ENCODE data around the gene LYL1. TPM values are rescaled to one million over a fixed set of nuclear protein-coding genes. Genes with fewer than 3 reads are reported as not detected.

Gene LYL1
- total and polyA plus RNA-seq, 2 of the 13 experiments (the other 11 are each of a cell fraction or from before 2014, with no cell fraction given): 0.75 to 0.92 TPM

DNA sequence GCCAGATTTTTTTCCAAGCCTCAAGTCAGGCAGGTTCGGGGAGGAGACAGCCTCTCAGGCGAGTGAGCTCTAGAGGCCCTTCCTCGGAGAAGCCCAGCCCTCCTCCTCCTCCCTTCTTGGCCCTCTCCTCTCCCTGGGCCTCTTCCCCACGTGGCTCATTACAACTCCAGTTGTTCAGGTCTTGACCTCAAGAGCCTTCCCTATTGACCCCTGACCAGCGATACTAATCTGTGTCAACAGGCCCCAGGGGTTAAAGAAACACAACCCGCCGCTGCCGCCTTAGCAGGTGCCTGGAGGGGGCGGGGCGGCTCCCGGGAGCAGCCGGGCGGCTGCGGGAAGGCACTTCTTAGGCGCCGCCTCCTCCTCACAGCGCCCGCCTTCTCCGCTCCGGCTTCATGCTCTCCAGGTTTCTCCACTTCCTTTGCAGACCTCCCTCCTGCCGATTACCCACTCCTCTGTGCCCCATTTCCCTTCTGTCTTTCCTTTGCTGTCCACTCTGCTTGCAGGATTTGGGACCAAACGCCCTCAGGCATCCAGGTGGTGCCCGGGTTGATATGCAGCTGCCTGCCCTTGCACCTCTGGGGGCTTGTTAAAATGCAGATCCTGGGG lies 51.0 kb downstream of the LYL1 start (continued):
- TF ChIP-seq, protein P1, sequence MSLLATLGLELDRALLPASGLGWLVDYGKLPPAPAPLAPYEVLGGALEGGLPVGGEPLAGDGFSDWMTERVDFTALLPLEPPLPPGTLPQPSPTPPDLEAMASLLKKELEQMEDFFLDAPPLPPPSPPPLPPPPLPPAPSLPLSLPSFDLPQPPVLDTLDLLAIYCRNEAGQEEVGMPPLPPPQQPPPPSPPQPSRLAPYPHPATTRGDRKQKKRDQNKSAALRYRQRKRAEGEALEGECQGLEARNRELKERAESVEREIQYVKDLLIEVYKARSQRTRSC (CRISPR knock-in tag; IDR thresholded peaks at IDR 0.05; ENCODE audit: low read depth): no peak
- TF ChIP-seq TEAD3 (CRISPR knock-in tag; optimal IDR thresholded peaks at IDR 0.05; ENCODE audit: borderline replicate concordance): no peak
- no peak for TF ChIP-seq ZNF737 (CRISPR knock-in tag; IDR thresholded peaks at IDR 0.05; ENCODE audit: borderline replicate concordance)
- TF ChIP-seq ZNF350 (CRISPR knock-in tag; IDR thresholded peaks at IDR 0.05; ENCODE audit: borderline replicate concordance, low read depth): no peak
- no peak for TF ChIP-seq RFXANK (CRISPR knock-in tag; IDR thresholded peaks at IDR 0.05)
- TF ChIP-seq ZNF660 (CRISPR knock-in tag; IDR thresholded peaks at IDR 0.05; ENCODE audit: borderline replicate concordance, low read depth): no peak
- TF ChIP-seq HNF4G (IDR thresholded peaks at IDR 0.05; ENCODE audit: borderline replicate concordance, low read depth, low read length): peak; percentile 64; the same call in 1 of the 2 replicates
- TF ChIP-seq HNF4G (CRISPR knock-in tag; IDR thresholded peaks at IDR 0.05; ENCODE audit: borderline replicate concordance, low read depth): no peak
- TF ChIP-seq SOX5 (CRISPR knock-in tag; IDR thresholded peaks at IDR 0.05; ENCODE audit: borderline replicate concordance): peak; percentile 66; the same call in 1 of the 2 replicates
- TF ChIP-seq SCMH1 (CRISPR knock-in tag; IDR thresholded peaks at IDR 0.05; ENCODE audit: borderline replicate concordance): no peak
- TF ChIP-seq, protein P2, sequence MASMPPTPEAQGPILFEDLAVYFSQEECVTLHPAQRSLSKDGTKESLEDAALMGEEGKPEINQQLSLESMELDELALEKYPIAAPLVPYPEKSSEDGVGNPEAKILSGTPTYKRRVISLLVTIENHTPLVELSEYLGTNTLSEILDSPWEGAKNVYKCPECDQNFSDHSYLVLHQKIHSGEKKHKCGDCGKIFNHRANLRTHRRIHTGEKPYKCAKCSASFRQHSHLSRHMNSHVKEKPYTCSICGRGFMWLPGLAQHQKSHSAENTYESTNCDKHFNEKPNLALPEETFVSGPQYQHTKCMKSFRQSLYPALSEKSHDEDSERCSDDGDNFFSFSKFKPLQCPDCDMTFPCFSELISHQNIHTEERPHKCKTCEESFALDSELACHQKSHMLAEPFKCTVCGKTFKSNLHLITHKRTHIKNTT (CRISPR knock-in tag; IDR thresholded peaks at IDR 0.05): no peak
- TF ChIP-seq ZNF747 (CRISPR knock-in tag; IDR thresholded peaks at IDR 0.05; ENCODE audit: borderline replicate concordance): no peak
- TF ChIP-seq, protein P3, sequence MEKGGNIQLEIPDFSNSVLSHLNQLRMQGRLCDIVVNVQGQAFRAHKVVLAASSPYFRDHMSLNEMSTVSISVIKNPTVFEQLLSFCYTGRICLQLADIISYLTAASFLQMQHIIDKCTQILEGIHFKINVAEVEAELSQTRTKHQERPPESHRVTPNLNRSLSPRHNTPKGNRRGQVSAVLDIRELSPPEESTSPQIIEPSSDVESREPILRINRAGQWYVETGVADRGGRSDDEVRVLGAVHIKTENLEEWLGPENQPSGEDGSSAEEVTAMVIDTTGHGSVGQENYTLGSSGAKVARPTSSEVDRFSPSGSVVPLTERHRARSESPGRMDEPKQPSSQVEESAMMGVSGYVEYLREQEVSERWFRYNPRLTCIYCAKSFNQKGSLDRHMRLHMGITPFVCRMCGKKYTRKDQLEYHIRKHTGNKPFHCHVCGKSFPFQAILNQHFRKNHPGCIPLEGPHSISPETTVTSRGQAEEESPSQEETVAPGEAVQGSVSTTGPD (CRISPR knock-in tag; IDR thresholded peaks at IDR 0.05): no peak
- no peak for TF ChIP-seq SRY (CRISPR knock-in tag; IDR thresholded peaks at IDR 0.05)
- no peak for TF ChIP-seq ZNF329 (CRISPR knock-in tag; IDR thresholded peaks at IDR 0.05; ENCODE audit: low read depth)
- TF ChIP-seq ZNF703 (CRISPR knock-in tag; IDR thresholded peaks at IDR 0.05; ENCODE audit: borderline replicate concordance): 0 out of 2 replicates have a peak, but pooled peaks have one; percentile 14
- TF ChIP-seq, protein P4, sequence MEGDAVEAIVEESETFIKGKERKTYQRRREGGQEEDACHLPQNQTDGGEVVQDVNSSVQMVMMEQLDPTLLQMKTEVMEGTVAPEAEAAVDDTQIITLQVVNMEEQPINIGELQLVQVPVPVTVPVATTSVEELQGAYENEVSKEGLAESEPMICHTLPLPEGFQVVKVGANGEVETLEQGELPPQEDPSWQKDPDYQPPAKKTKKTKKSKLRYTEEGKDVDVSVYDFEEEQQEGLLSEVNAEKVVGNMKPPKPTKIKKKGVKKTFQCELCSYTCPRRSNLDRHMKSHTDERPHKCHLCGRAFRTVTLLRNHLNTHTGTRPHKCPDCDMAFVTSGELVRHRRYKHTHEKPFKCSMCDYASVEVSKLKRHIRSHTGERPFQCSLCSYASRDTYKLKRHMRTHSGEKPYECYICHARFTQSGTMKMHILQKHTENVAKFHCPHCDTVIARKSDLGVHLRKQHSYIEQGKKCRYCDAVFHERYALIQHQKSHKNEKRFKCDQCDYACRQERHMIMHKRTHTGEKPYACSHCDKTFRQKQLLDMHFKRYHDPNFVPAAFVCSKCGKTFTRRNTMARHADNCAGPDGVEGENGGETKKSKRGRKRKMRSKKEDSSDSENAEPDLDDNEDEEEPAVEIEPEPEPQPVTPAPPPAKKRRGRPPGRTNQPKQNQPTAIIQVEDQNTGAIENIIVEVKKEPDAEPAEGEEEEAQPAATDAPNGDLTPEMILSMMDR (CRISPR knock-in tag; IDR thresholded peaks at IDR 0.05): no peak; the same call in 1 of the 2 replicates
- TF ChIP-seq HDAC2 (CRISPR knock-in tag; IDR thresholded peaks at IDR 0.05): peak; percentile 86
- TF ChIP-seq YEATS4 (CRISPR knock-in tag; IDR thresholded peaks at IDR 0.05; ENCODE audit: borderline replicate concordance): no peak
- no peak for TF ChIP-seq ZNF549 (CRISPR knock-in tag; IDR thresholded peaks at IDR 0.05)
- no peak for TF ChIP-seq DR1 (CRISPR knock-in tag; IDR thresholded peaks at IDR 0.05)
- peak; percentile 85 for TF ChIP-seq BCL6 (CRISPR knock-in tag; IDR thresholded peaks at IDR 0.05)
- TF ChIP-seq ZNF780A (CRISPR knock-in tag; IDR thresholded peaks at IDR 0.05): no peak
- no peak for TF ChIP-seq SNRNP70 (IDR thresholded peaks at IDR 0.05; ENCODE audit: low read depth, low read length)
- no peak for TF ChIP-seq ZNF343 (CRISPR knock-in tag; IDR thresholded peaks at IDR 0.05)
- 0 out of 2 replicates have a peak, but pooled peaks have one; percentile 59 for TF ChIP-seq GFI1 (CRISPR knock-in tag; IDR thresholded peaks at IDR 0.05; ENCODE audit: borderline replicate concordance)
- TF ChIP-seq NR1H2 (CRISPR knock-in tag; IDR thresholded peaks at IDR 0.05; ENCODE audit: borderline replicate concordance, low read depth): no peak
